ENCODE data around the gene CDC42SE2.
"Not testable (repeated sequence)": the region's sequence is repeated elsewhere in the genome, so short reads cannot be mapped to it uniquely, and the experiment has no call there.

Gene CDC42SE2

DNA sequence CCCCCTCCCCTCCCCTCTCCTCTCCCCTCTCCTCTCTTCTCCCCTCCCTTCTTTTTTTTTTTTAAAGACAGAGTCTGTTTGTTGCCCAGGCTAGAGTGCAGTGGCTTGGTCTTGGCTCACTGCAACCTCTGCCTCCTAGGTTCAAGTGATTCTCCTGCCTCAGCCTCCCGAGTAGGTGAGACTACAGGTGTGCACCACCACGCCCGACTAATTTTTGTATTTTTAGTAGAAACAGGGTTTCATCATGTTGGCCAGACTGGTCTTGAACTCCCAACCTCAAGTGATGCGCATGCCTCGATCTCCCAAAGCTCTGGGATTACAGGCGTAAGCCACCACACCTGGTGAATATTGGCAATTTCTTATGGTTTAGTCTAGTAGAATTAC lies 14.9 kb downstream of the CDC42SE2 start:
- Mint-ChIP-seq H3K27ac (peak overlapping the region; percentile 92), H3K36me3 (ENCODE audit: low read depth) (peaks cover 47% of the 10 kb centered on the region), H3K4me3 (peak overlapping the region; percentile 41), H3K4me1 (ENCODE audit: low read depth) (peaks cover 62% of the 10 kb centered on the region)
- H3K27me3 Mint-ChIP-seq (ENCODE audit: low read depth); H3K9me3 Mint-ChIP-seq: not testable (repeated sequence)

DNA sequence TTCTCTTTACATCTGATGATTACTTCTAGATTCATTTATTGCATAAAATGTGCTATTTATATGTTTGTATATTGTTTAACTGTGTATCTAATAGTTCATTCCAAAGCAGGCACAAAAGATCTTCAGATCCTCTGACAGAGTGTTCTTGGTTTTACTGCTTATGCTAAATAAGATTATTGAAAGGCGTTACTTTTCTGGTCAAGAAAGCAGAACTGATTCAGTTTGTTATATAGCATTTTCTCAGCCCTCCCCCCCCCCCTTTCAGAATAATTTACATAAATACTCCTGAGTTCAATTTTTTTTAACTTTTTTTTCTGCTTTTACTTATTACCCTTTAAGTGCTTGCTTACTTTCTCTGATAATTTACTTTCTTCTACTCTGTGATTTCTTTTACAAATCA lies 15.4 kb downstream of the CDC42SE2 start:
- peaks cover 47% of the 10 kb centered on the region for H3K36me3 Mint-ChIP-seq (ENCODE audit: low read depth)
- no peaks in the 10 kb centered on the region for H3K27me3 Mint-ChIP-seq (ENCODE audit: low read depth)
- no peaks in the 10 kb centered on the region for H3K9me3 Mint-ChIP-seq
- H3K4me1 Mint-ChIP-seq (ENCODE audit: low read depth): peaks cover 62% of the 10 kb centered on the region
- peak overlapping the region; percentile 81 for H3K4me3 Mint-ChIP-seq
- H3K27ac Mint-ChIP-seq: peak overlapping the region; percentile 92

GRCh38 chr5:131280417-131280816 lies 16.6 kb downstream of the CDC42SE2 start:
- Mint-ChIP-seq H3K27me3 (ENCODE audit: low read depth) (no peaks in the 10 kb centered on the region), H3K4me3 (peak overlapping the region; percentile 81), H3K9me3 (no peaks in the 10 kb centered on the region), H3K27ac (peak overlapping the region; percentile 92), H3K36me3 (ENCODE audit: low read depth) (peaks cover 45% of the 10 kb centered on the region), H3K4me1 (ENCODE audit: low read depth) (peaks cover 63% of the 10 kb centered on the region)

- peak overlapping the region; percentile 92 for H3K27ac Mint-ChIP-seq
- H3K4me1 Mint-ChIP-seq (ENCODE audit: low read depth): peaks cover 63% of the 10 kb centered on the region
- no peaks in the 10 kb centered on the region for H3K9me3 Mint-ChIP-seq
- H3K36me3 Mint-ChIP-seq (ENCODE audit: low read depth): peaks cover 49% of the 10 kb centered on the region
- H3K4me3 Mint-ChIP-seq: peak overlapping the region; percentile 81
- no peaks in the 10 kb centered on the region for H3K27me3 Mint-ChIP-seq (ENCODE audit: low read depth)
Measured at GRCh38 chr5:131281133-131281867, 17.4 kb downstream of the CDC42SE2 start.

GRCh38 chr5:131281868-131282234 lies 18.0 kb downstream of the CDC42SE2 start:
- peaks cover 50% of the 10 kb centered on the region for H3K36me3 Mint-ChIP-seq (ENCODE audit: low read depth)

GRCh38 chr5:131282235-131282634 lies 18.4 kb downstream of the CDC42SE2 start:
- Mint-ChIP-seq H3K27ac (peak overlapping the region; percentile 92), H3K9me3 (no peaks in the 10 kb centered on the region), H3K27me3 (ENCODE audit: low read depth) (no peaks in the 10 kb centered on the region), H3K36me3 (ENCODE audit: low read depth) (peaks cover 48% of the 10 kb centered on the region), H3K4me1 (ENCODE audit: low read depth) (peaks cover 63% of the 10 kb centered on the region), H3K4me3 (peak overlapping the region; percentile 81)

More at GRCh38 chr5:131281868-131282234, 18.0 kb downstream of the CDC42SE2 start:
- no peaks in the 10 kb centered on the region for H3K9me3 Mint-ChIP-seq
- H3K4me1 Mint-ChIP-seq (ENCODE audit: low read depth): peaks cover 66% of the 10 kb centered on the region
- no peaks in the 10 kb centered on the region for H3K27me3 Mint-ChIP-seq (ENCODE audit: low read depth)
- peak overlapping the region; percentile 81 for H3K4me3 Mint-ChIP-seq
- peak overlapping the region; percentile 92 for H3K27ac Mint-ChIP-seq

DNA sequence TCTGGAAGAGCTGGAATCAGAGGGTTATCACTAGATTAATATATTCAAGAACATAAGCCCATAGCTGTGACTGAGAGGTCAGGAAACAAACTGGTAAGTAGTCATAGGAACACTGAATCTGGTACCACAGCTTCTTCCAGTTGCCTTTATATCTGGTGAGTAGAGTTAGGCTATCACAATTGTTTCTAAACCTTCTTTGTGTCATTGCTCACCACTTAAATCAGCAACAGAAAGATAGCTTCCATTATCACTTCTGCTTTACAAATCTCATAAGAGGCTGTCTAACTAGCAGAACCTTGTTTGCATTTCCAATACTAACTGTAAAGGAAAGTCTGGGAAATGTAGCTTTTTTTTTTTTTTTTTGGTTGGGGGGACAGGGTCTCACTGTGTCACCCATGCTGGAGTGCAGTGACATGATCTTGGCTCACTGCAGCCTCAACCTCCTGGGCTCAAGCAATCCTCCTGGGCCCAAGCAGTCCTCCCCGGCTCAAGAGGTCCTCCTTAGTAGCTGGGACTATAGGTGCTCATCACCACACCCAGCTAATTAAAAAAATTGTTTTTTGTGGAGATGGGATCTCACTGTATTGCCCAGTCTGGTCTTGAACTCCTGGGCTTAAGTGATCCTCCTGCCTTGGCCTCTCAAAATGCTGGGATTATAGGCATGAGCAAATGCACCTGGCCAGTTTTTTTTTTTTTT lies 22.0 kb downstream of the CDC42SE2 start:
- Mint-ChIP-seq H3K4me1 (ENCODE audit: low read depth) (peaks cover 60% of the 10 kb centered on the region), H3K36me3 (ENCODE audit: low read depth) (peaks cover 48% of the 10 kb centered on the region), H3K27me3 (ENCODE audit: low read depth) (no peaks in the 10 kb centered on the region), H3K4me3 (peak overlapping the region; percentile 26), H3K9me3 (no peaks in the 10 kb centered on the region), H3K27ac (peak overlapping the region; percentile 65)

- Mint-ChIP-seq H3K9me3 (no peaks in the 10 kb centered on the region), H3K4me1 (ENCODE audit: low read depth) (peaks cover 56% of the 10 kb centered on the region), H3K36me3 (ENCODE audit: low read depth) (peaks cover 45% of the 10 kb centered on the region), H3K4me3 (no peak overlapping the region), H3K27ac (no peak overlapping the region), H3K27me3 (ENCODE audit: low read depth) (no peaks in the 10 kb centered on the region)
Measured at GRCh38 chr5:131286400-131286715, 22.5 kb downstream of the CDC42SE2 start.

DNA sequence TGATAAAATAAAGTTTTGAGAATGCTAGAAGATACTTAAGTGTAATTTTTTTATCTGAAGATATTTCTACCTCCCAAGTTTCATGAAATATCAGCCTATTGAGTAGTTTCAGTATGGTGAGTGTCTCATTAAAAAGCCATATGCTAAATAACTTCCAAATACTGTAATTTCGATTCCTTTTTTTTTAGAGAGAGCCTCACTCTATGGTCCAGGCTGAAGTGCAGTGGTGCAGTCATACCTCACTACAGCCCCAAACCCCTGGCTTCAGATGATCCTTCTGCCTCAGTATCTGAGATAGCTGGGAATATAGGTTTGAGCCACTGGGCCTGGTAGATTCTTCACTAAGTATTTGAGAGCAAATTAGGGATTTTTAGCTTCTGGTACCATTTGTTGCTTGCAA lies 24.5 kb downstream of the CDC42SE2 start:
- Mint-ChIP-seq H3K36me3 (ENCODE audit: low read depth) (peaks cover 33% of the 10 kb centered on the region), H3K27ac (peak overlapping the region; percentile 92), H3K9me3 (no peaks in the 10 kb centered on the region), H3K27me3 (ENCODE audit: low read depth) (no peaks in the 10 kb centered on the region), H3K4me3 (peak overlapping the region; percentile 84), H3K4me1 (ENCODE audit: low read depth) (peaks cover 46% of the 10 kb centered on the region)

DNA sequence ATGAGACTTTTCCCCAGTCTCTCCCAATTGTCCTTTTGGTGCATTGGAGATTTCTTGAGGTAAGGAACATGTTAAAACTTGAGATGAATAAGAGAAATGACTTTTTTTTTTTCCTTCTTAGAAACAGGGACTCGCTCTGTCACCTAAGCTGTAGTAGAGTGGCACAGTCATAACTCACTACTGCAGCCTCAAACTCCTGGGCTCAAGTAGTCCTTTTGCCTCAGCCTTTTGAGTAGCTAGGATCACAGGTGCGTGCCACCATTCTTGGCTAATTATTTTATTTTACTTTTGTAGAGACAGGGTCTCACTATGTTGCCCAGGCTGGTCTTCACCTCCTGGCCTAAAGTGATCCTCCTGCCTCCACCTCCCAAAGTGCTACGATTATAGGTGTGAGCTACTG lies 25.9 kb downstream of the CDC42SE2 start:
- Mint-ChIP-seq H3K4me1 (ENCODE audit: low read depth) (peaks cover 46% of the 10 kb centered on the region), H3K4me3 (peak overlapping the region; percentile 84), H3K9me3 (no peaks in the 10 kb centered on the region), H3K27ac (peak overlapping the region; percentile 92), H3K36me3 (ENCODE audit: low read depth) (peaks cover 35% of the 10 kb centered on the region), H3K27me3 (ENCODE audit: low read depth) (no peaks in the 10 kb centered on the region)

DNA sequence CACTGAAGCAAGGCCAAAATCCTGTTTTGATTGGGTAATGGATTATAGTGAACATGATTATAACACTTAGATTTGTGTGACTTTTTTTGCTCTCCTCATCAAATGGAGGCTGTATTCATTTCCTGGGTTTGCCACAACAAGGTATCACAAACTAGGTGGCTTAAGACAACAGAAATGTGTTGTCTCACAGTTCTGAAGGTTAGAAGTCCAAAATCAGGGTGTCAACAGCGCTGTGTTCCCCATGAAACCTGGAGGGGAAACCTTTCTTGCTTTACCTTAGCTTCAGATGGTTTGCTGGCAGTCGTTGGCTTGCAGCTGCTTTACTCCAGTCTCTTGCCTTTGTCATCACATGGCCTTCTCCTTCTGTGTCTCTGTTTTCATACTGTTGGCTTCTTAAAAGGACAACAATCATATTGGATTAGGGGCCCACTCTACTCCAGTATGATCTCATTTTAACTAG lies 32.4 kb downstream of the CDC42SE2 start:
- Mint-ChIP-seq H3K27ac (peak overlapping the region; percentile 81), H3K36me3 (ENCODE audit: low read depth) (peaks cover 38% of the 10 kb centered on the region), H3K4me1 (ENCODE audit: low read depth) (peaks cover 52% of the 10 kb centered on the region), H3K9me3 (no peaks in the 10 kb centered on the region), H3K4me3 (peak overlapping the region; percentile 63), H3K27me3 (ENCODE audit: low read depth) (no peaks in the 10 kb centered on the region)

DNA sequence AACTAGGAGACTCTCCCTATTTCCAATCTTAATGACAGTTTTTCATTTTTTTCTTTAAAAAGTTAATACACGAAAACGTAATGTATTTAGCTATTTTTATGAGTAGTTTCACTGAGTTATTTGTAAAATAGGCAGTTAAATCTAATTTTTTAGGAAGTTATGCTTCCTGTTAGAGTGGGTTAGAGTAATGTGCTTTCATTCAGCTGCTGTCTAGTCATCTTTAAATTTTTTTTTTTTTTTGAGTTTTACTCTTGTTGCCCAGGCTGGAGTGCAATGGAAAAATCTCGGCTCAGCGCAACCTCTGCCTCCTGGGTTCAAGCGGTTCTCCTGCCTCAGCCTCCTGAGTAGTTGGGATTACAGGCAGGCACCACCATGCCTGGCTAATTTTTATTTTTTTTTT lies 34.0 kb downstream of the CDC42SE2 start:
- Mint-ChIP-seq H3K4me3 (no peak overlapping the region), H3K36me3 (ENCODE audit: low read depth) (peaks cover 37% of the 10 kb centered on the region), H3K27me3 (ENCODE audit: low read depth) (no peaks in the 10 kb centered on the region), H3K4me1 (ENCODE audit: low read depth) (peaks cover 52% of the 10 kb centered on the region), H3K27ac (no peak overlapping the region), H3K9me3 (no peaks in the 10 kb centered on the region)

DNA sequence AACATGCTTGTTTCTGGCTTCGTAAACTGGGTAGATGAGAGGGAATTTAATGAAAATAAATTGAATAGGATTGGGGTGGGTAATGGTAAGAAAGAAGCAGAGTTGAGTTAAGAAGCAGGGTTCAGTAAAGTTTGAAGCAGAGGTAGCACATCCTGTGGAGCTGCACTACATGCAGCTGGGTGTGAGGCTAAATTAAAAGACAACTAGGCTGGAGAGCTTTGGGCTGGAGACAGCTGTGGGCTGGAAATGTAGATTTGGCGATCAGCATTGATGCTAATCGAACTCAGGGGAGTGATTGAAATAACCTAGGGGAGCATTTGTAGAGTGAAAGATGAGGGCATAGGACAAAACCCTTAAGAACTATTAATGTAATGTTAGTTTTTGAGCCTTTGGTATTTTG lies 35.6 kb downstream of the CDC42SE2 start:
- Mint-ChIP-seq H3K27me3 (ENCODE audit: low read depth) (no peaks in the 10 kb centered on the region), H3K27ac (peak overlapping the region; percentile 4), H3K4me3 (no peak overlapping the region), H3K4me1 (ENCODE audit: low read depth) (peaks cover 57% of the 10 kb centered on the region), H3K9me3 (no peaks in the 10 kb centered on the region), H3K36me3 (ENCODE audit: low read depth) (peaks cover 34% of the 10 kb centered on the region)

DNA sequence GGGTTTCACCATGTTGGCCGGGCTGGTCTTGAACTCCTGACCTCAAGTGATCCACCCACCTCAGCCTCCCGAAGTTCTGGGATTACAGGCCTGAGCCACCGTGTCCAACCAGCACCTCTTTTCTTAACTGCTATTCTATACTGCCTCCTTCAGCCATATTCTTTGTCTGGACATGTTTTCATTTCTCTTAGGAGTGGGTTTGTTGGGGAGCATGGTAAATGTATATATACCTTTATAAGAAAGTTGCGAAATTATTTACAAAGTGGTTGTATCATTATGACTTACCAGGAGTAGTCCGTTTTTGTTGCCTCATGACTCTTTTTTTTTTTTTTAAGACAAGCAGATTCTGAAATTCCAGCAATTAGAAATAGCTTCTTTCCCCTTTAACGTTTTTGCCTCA lies 38.7 kb downstream of the CDC42SE2 start:
- Mint-ChIP-seq H3K27ac (peak overlapping the region; percentile 10), H3K36me3 (ENCODE audit: low read depth) (peaks cover 40% of the 10 kb centered on the region), H3K9me3 (no peaks in the 10 kb centered on the region), H3K4me1 (ENCODE audit: low read depth) (peaks cover 52% of the 10 kb centered on the region), H3K4me3 (no peak overlapping the region), H3K27me3 (ENCODE audit: low read depth) (no peaks in the 10 kb centered on the region)

- H3K27me3 Mint-ChIP-seq (ENCODE audit: low read depth): no peaks in the 10 kb centered on the region
- peaks cover 4% of the 10 kb centered on the region for H3K9me3 Mint-ChIP-seq
- peaks cover 43% of the 10 kb centered on the region for H3K36me3 Mint-ChIP-seq (ENCODE audit: low read depth)
- peaks cover 55% of the 10 kb centered on the region for H3K4me1 Mint-ChIP-seq (ENCODE audit: low read depth)
- H3K4me3 Mint-ChIP-seq: no peak overlapping the region
- no peak overlapping the region for H3K27ac Mint-ChIP-seq
Measured at GRCh38 chr5:131303537-131303936, 39.7 kb downstream of the CDC42SE2 start.
